OCI-LY7 (cell line): ENCODE measurements around the gene SMIM10L1. TPM values are rescaled to one million over a fixed set of nuclear protein-coding genes. Genes with fewer than 3 reads are reported as not detected.

Source experiments
- BruUV-seq: library from RNA; stranded (reverse); fragments of 400-500 nt; replicated peaks from 2 replicates; lab custom pipeline; 2021; lab: Mats Ljungman, UMichigan
- CTCF ChIA-PET: fragments of 300-600 bp; sonication (Branson Sonifier 250); formaldehyde crosslinking; loops from one replicate; lab custom pipeline; 2022; ENCODE audit warnings: antibody characterized with exemption; ENCODE audit not compliant: unreplicated experiment; lab: Charles Lee
- POLR2A ChIA-PET: fragments of 300-600 bp; sonication (Branson Sonifier 250); formaldehyde crosslinking; loops from one replicate; lab custom pipeline; 2022; ENCODE audit warnings: antibody characterized with exemption; lab: Charles Lee
- DNase-seq: peaks from one replicate; pipeline ENCODE4 v3.0.0-alpha.2; 2015; ENCODE audit warnings: low spot score
- H2AFZ ChIP-seq: fragments of 200-600 bp; sonication (generic), shearing (Covaris generic); 2 replicates; pipeline ENCODE4 v1.6.1; 2014; ENCODE audit warnings: mild to moderate bottlenecking, antibody characterized with exemption, low read length, moderate library complexity
- H3K27ac ChIP-seq: fragments of 200-600 bp; sonication (generic); 2 replicates; pipeline ENCODE4 v1.5.1; 2014; ENCODE audit warnings: mixed run types, low read depth, mild to moderate bottlenecking, moderate library complexity, low read length, inconsistent platforms; ENCODE audit not compliant: poor library complexity, severe bottlenecking
- H3K36me3 ChIP-seq: fragments of 200-600 bp; sonication (generic); 2 replicates; pipeline ENCODE4 v1.6.1; 2014; ENCODE audit warnings: mild to moderate bottlenecking, antibody characterized with exemption, low read length, moderate library complexity, mixed read lengths; ENCODE audit not compliant: insufficient read depth
- H3K4me1 ChIP-seq: fragments of 200-600 bp; sonication (generic); 2 replicates; pipeline ENCODE4 v1.5.1; 2014; ENCODE audit warnings: mild to moderate bottlenecking, low read length; ENCODE audit not compliant: insufficient read depth, poor library complexity, severe bottlenecking
- H3K4me2 ChIP-seq: fragments of 200-600 bp; sonication (generic); 2 replicates; pipeline ENCODE4 v1.6.1; 2014; ENCODE audit warnings: mild to moderate bottlenecking, low read length
- H3K4me3 ChIP-seq: fragments of 200-600 bp; sonication (generic); 2 replicates; pipeline ENCODE4 v1.5.1; 2014; ENCODE audit warnings: mild to moderate bottlenecking, low read depth, low read length; ENCODE audit not compliant: poor library complexity, severe bottlenecking
- H3K79me2 ChIP-seq: fragments of 200-600 bp; sonication (generic); 2 replicates; pipeline ENCODE4 v1.6.1; 2016; ENCODE audit warnings: low read depth, mild to moderate bottlenecking, low read length, moderate library complexity, mixed read lengths; ENCODE audit not compliant: insufficient read depth
- H3K9me2 ChIP-seq: fragments of 200-600 bp; sonication (generic); 2 replicates; pipeline ENCODE4 v1.6.1; 2016; ENCODE audit warnings: mild to moderate bottlenecking, low read length, mixed read lengths; ENCODE audit not compliant: insufficient read depth
- H3K9me3 ChIP-seq: fragments of 200-600 bp; sonication (generic); 2 replicates; pipeline ENCODE4 v1.6.1; 2014; ENCODE audit warnings: mild to moderate bottlenecking, mixed run types, low read length, mixed read lengths
- H4K20me1 ChIP-seq: fragments of 200-600 bp; sonication (generic); 2 replicates; pipeline ENCODE4 v1.6.1; 2014; ENCODE audit warnings: mild to moderate bottlenecking, antibody characterized with exemption, low read length, moderate library complexity, mixed read lengths; ENCODE audit not compliant: insufficient read depth
- CTCF ChIP-seq: fragments of 200-600 bp; sonication (generic); conservative IDR thresholded peaks from 2 replicates; pipeline ENCODE4 v1.5.1; 2014; ENCODE audit warnings: mild to moderate bottlenecking, antibody characterized with exemption, low read length, moderate library complexity, mixed read lengths
- EZH2phosphoT487 ChIP-seq: fragments of 200-600 bp; sonication (generic); IDR thresholded peaks from 2 replicates; pipeline ENCODE4 v1.6.1; 2018; ENCODE audit warnings: low read depth, borderline replicate concordance, mild to moderate bottlenecking, mixed run types, antibody characterized with exemption, low read length, moderate library complexity, mixed read lengths
- intact Hi-C: fragments of 100-400 bp; cut with micrococcal nuclease; formaldehyde crosslinking; loops from one replicate; pipeline ENCODE4 v1.10.0; 2022; ENCODE audit not compliant: unreplicated experiment
- total RNA-seq, 2 experiments: library from RNA; depleted of rRNA in 1 of 2; stranded (reverse); fragments of >200 nt in 1 of 2; shearing (Covaris generic) in 1 of 2; gene quantifications; 2 replicates each; pipeline ENCODE4 v1.2.3, GENCODE V29; 2014 to 2022

Gene SMIM10L1
- total RNA-seq, 2 experiments from 2014 or later, result 5.8 to 6.9 TPM

GRCh38 chr12:11162502-11162901, 8.5 kb upstream of the SMIM10L1 start:
- ChIA-PET POLR2A (interaction anchor here (1.2 to 1.6 kb wide), 2 partner anchors 9 kb away, joined by 3 to 5 read pairs; partner anchors contain the start of gene SMIM10L1), CTCF (no interaction called here)
- no peak overlapping the region for H2AFZ ChIP-seq
- H3K4me3 ChIP-seq, result no peak overlapping the region
- H4K20me1 ChIP-seq, result peaks cover 10% of the 10 kb centered on the region; the same call in 1 of the 2 replicates
- no peaks in the 10 kb centered on the region for H3K9me3 ChIP-seq
- no peaks in the 10 kb centered on the region for H3K9me2 ChIP-seq
- BruUV-seq, result no TSS peak
- H3K79me2 ChIP-seq, result peaks cover 82% of the 10 kb centered on the region
- DNase-seq, result no peak
- peaks cover 59% of the 10 kb centered on the region for H3K36me3 ChIP-seq
- H3K4me1 ChIP-seq, result no peaks in the 10 kb centered on the region
- no peak for TF ChIP-seq EZH2phosphoT487
- TF ChIP-seq CTCF, result no peak
- no peak overlapping the region for H3K27ac ChIP-seq
- intact Hi-C loops, result no loop called here
- no peak overlapping the region for H3K4me2 ChIP-seq

- no peak overlapping the region for H3K4me3 ChIP-seq
- H3K36me3 ChIP-seq, result peaks cover 65% of the 10 kb centered on the region
- H4K20me1 ChIP-seq, result peaks cover 13% of the 10 kb centered on the region
- peaks cover 80% of the 10 kb centered on the region for H3K79me2 ChIP-seq
- intact Hi-C loops, result no loop called here
- H3K4me1 ChIP-seq, result peaks cover 2% of the 10 kb centered on the region
- BruUV-seq, result no TSS peak
- no peak overlapping the region for H2AFZ ChIP-seq
- TF ChIP-seq CTCF, result no peak
- no peak for TF ChIP-seq EZH2phosphoT487
- no peaks in the 10 kb centered on the region for H3K9me3 ChIP-seq
- CTCF ChIA-PET, result interaction anchor here (1.1 kb wide), 1 partner anchor 9 kb away, joined by 3 read pairs; no protein-coding TSS in a partner anchor
- H3K9me2 ChIP-seq, result no peaks in the 10 kb centered on the region
- H3K4me2 ChIP-seq, result no peak overlapping the region
- DNase-seq, result no peak
- POLR2A ChIA-PET, result interaction anchor here (1.0 kb wide), 2 partner anchors 9 to 13 kb away, joined by 3 read pairs; no protein-coding TSS in a partner anchor
- H3K27ac ChIP-seq, result no peak overlapping the region
Observed at GRCh38 chr12:11164384-11164783, 6.6 kb upstream of the SMIM10L1 start.

GRCh38 chr12:11166300-11166699, 4.7 kb upstream of the SMIM10L1 start:
- peaks cover 89% of the 10 kb centered on the region for H3K79me2 ChIP-seq
- no peak overlapping the region for H3K4me3 ChIP-seq
- no peak for TF ChIP-seq CTCF
- no peak for TF ChIP-seq EZH2phosphoT487
- H4K20me1 ChIP-seq, result peaks cover 27% of the 10 kb centered on the region
- no peak overlapping the region for H3K4me2 ChIP-seq
- no peaks in the 10 kb centered on the region for H3K9me2 ChIP-seq
- H3K27ac ChIP-seq, result no peak overlapping the region
- H3K36me3 ChIP-seq, result peaks cover 62% of the 10 kb centered on the region
- peaks cover 15% of the 10 kb centered on the region for H3K4me1 ChIP-seq
- intact Hi-C loops, result no loop called here
- no peaks in the 10 kb centered on the region for H3K9me3 ChIP-seq
- no peak overlapping the region for H2AFZ ChIP-seq
- CTCF ChIA-PET, result no interaction called here
- DNase-seq, result no peak
- BruUV-seq, result no TSS peak
- POLR2A ChIA-PET, result no interaction called here
